Smooth muscle cell (in vitro differentiated cells): ENCODE data around the gene ATP2B3. TPM values are rescaled to one million over a fixed set of nuclear protein-coding genes. Genes with fewer than 3 reads are reported as not detected.
A peak's percentile ranks its signal among the peaks of the same experiment; 100 is the strongest.

Experiments
- DNase-seq: peaks from one replicate; lab custom pipeline; 2025; ENCODE audit not compliant: unreplicated experiment; lab: John Stamatoyannopoulos, UW
- H2AFZ ChIP-seq: fragments of 200-600 bp; sonication (generic); 2 replicates; pipeline ENCODE4 v1.6.0; 2016; ENCODE audit warnings: antibody characterized with exemption, low read depth, mild to moderate bottlenecking
- H3F3A ChIP-seq: fragments of 200-600 bp; sonication (generic); 2 replicates; pipeline ENCODE4 v1.6.0; 2017; ENCODE audit warnings: antibody characterized with exemption, low read depth
- H3K27ac ChIP-seq: fragments of 200-600 bp; sonication (generic); 2 replicates; pipeline ENCODE4 v1.5.1; 2016; ENCODE audit warnings: low read depth, mild to moderate bottlenecking
- H3K27me3 ChIP-seq: fragments of 200-600 bp; sonication (generic); 2 replicates; pipeline ENCODE4 v1.6.1; 2016; ENCODE audit warnings: low read depth, mild to moderate bottlenecking
- H3K36me3 ChIP-seq: fragments of 200-600 bp; sonication (generic); 2 replicates; pipeline ENCODE4 v1.5.1; 2016; ENCODE audit warnings: low read depth
- H3K4me1 ChIP-seq: fragments of 200-600 bp; sonication (generic); 2 replicates; pipeline ENCODE4 v1.5.1; 2016; ENCODE audit warnings: low read depth
- H3K4me2 ChIP-seq: fragments of 200-600 bp; sonication (generic); 2 replicates; pipeline ENCODE4 v1.6.0; 2016; ENCODE audit warnings: mild to moderate bottlenecking
- H3K4me3 ChIP-seq: fragments of 200-600 bp; sonication (generic); 2 replicates; pipeline ENCODE4 v1.5.1; 2016; ENCODE audit warnings: mild to moderate bottlenecking
- H3K79me2 ChIP-seq: fragments of 200-600 bp; sonication (generic); 2 replicates; pipeline ENCODE4 v1.6.0; 2016; ENCODE audit warnings: low read depth, mild to moderate bottlenecking
- H3K9ac ChIP-seq: fragments of 200-600 bp; sonication (generic); 2 replicates; pipeline ENCODE4 v1.6.0; 2016; ENCODE audit warnings: low read depth
- H3K9me3 ChIP-seq: fragments of 200-600 bp; sonication (generic); replicated peaks from 2 replicates; pipeline ENCODE4 v1.5.1; 2016; ENCODE audit warnings: low read depth
- H4K20me1 ChIP-seq: fragments of 200-600 bp; sonication (generic); 2 replicates; pipeline ENCODE4 v1.6.0; 2016; ENCODE audit warnings: low read depth
- WGBS: methylation state at CpG from one replicate; pipeline ENCODE4 v1.1.7; 2016; ENCODE audit warnings: low lambda C conversion rate; 5-methylcytosine and 5-hydroxymethylcytosine counted together
- polyA plus RNA-seq: library from polyadenylated mRNA; unstranded; fragments of >200 nt; fragmentation: Nextera tagmentation; extraction: Ambion mirVana; gene quantifications from 2 replicates; pipeline ENCODE4 v1.2.1, GENCODE V29; 2016
- total RNA-seq: library from RNA; depleted of rRNA; stranded (reverse); fragments of >200 nt; gene quantifications from 2 replicates; pipeline ENCODE4 v1.2.3, GENCODE V29; 2014
- TF ChIP-seq, protein P1 (sequence below): fragments of 200-600 bp; sonication (generic); IDR thresholded peaks from 2 replicates; pipeline ENCODE4 v1.5.1; 2017; ENCODE audit warnings: borderline replicate concordance, mild to moderate bottlenecking, antibody characterized with exemption; ENCODE audit not compliant: insufficient read depth, poor library complexity, severe bottlenecking

Gene ATP2B3
- total and polyA plus RNA-seq, 2 experiments from 2014 or later, result 0.05 to 0.22 TPM

DNA sequence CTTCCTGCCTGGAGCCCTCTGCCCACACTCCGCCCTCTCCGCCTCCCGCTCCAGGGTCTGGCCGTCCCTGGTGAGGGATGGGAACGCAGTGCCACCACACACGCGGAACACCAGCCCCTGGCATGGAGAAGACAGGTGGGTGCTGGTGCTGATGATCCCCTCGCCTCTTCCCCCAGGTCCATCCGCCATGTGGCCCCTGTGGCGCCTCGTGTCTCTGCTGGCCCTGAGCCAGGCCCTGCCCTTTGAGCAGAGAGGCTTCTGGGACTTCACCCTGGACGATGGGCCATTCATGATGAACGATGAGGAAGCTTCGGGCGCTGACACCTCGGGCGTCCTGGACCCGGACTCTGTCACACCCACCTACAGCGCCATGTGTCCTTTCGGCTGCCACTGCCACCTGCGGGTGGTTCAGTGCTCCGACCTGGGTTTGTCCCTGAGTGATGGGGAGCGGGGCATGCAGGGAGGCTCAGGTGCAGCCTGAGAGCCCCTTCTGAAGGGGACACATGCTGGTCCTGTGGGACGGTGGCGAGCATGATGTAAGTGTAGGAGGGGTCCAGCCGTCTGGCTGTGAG, 12.9 kb upstream of the ATP2B3 start:
- peaks cover 63% of the 10 kb centered on the region for H4K20me1 ChIP-seq
- no peak overlapping the region for H3K9ac ChIP-seq
- no peaks in the 10 kb centered on the region for H3K36me3 ChIP-seq
- H3K79me2 ChIP-seq, result peaks cover 8% of the 10 kb centered on the region
- TF ChIP-seq, protein P1, sequence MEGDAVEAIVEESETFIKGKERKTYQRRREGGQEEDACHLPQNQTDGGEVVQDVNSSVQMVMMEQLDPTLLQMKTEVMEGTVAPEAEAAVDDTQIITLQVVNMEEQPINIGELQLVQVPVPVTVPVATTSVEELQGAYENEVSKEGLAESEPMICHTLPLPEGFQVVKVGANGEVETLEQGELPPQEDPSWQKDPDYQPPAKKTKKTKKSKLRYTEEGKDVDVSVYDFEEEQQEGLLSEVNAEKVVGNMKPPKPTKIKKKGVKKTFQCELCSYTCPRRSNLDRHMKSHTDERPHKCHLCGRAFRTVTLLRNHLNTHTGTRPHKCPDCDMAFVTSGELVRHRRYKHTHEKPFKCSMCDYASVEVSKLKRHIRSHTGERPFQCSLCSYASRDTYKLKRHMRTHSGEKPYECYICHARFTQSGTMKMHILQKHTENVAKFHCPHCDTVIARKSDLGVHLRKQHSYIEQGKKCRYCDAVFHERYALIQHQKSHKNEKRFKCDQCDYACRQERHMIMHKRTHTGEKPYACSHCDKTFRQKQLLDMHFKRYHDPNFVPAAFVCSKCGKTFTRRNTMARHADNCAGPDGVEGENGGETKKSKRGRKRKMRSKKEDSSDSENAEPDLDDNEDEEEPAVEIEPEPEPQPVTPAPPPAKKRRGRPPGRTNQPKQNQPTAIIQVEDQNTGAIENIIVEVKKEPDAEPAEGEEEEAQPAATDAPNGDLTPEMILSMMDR, result no peak
- 85% methylated on average over 26 of the region's 26 CpGs for WGBS
- H3K4me1 ChIP-seq, result no peaks in the 10 kb centered on the region
- H3F3A ChIP-seq, result no peaks in the 10 kb centered on the region
- no peaks in the 10 kb centered on the region for H3K27me3 ChIP-seq
- no peak overlapping the region for H2AFZ ChIP-seq
- H3K4me2 ChIP-seq, result no peak overlapping the region
- H3K9me3 ChIP-seq, result no peaks in the 10 kb centered on the region
- H3K27ac ChIP-seq, result no peak overlapping the region
- DNase-seq, result no peak
- no peak overlapping the region for H3K4me3 ChIP-seq

DNA sequence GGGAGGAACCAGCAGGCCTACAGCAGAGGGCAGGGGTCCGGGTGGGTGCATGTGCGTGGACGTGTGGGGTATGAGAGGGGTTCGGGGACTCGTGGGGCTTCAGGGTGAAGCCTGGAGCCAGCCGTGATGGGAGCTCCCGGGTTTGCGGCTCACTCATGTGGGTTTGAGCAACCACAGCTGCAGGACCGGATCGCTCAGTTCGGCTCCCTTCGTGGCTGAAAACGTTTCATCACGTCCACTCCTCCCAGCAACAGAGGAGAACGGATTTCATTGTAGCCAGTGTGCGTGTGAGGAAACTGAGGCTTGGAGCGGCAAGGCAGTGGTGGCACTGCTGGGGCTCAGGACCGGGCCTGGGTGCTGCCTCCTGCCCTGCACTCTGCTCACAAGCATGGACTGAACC, 12.1 kb upstream of the ATP2B3 start:
- H3K9me3 ChIP-seq, result no peaks in the 10 kb centered on the region
- H2AFZ ChIP-seq, result no peak overlapping the region
- peaks cover under 1% of the 10 kb centered on the region for H3K79me2 ChIP-seq
- no peaks in the 10 kb centered on the region for H3K27me3 ChIP-seq
- no peaks in the 10 kb centered on the region for H3K36me3 ChIP-seq
- 92% methylated on average over 18 of the region's 18 CpGs for WGBS
- no peak overlapping the region for H3K4me3 ChIP-seq
- TF ChIP-seq, protein P1, result no peak
- no peaks in the 10 kb centered on the region for H3K4me1 ChIP-seq
- H3K4me2 ChIP-seq, result no peak overlapping the region
- no peak overlapping the region for H3K27ac ChIP-seq
- no peak overlapping the region for H3K9ac ChIP-seq
- H3F3A ChIP-seq, result no peaks in the 10 kb centered on the region
- no peak for DNase-seq
- peaks cover 56% of the 10 kb centered on the region for H4K20me1 ChIP-seq

DNA sequence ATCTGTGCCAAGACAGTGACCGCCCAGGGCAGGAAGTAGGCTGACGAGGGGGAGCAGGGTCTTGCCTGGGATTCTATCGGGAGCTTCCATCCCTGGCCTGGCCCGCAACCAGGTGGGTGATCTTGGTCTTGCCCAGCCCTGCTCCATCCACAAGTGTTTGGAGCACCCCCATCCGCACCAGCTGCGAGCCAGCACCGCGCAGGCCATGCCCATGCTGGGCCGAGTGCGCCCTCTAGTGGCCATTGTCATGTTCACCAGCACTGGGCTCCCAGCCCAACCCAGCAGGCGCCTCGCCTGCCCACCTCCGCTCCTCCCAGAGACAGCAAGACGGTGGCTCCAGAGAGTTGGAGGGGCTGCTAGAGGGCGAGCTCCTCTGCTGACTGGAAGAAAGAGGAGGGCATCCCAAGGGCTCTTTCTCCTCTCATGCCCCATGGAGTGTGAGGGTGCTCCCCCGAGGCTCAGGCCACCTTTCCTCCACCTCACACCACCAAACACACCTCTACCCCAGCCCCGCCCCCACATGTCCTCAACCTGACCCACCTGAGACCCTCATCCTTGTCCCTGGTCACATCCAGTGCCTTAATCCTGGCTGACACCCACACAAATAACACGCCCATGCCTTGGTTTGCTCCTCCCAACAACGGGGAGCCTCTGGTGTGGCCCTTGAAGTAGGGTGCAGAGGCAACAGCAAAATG, 9.8 kb upstream of the ATP2B3 start:
- Histone ChIP-seq H4K20me1 (peaks cover 36% of the 10 kb centered on the region), H3K9me3 (no peaks in the 10 kb centered on the region), H2AFZ (no peak overlapping the region), H3K4me2 (no peak overlapping the region), H3K9ac (no peak overlapping the region), H3K79me2 (no peaks in the 10 kb centered on the region), H3K4me3 (no peak overlapping the region), H3K36me3 (no peaks in the 10 kb centered on the region), H3K4me1 (no peaks in the 10 kb centered on the region), H3K27ac (no peak overlapping the region), H3K27me3 (no peaks in the 10 kb centered on the region), H3F3A (no peaks in the 10 kb centered on the region)
- 44% methylated on average over 14 of the region's 19 CpGs for WGBS
- DNase-seq, result peak; percentile 36
- TF ChIP-seq, protein P1, result peak; percentile 74

DNA sequence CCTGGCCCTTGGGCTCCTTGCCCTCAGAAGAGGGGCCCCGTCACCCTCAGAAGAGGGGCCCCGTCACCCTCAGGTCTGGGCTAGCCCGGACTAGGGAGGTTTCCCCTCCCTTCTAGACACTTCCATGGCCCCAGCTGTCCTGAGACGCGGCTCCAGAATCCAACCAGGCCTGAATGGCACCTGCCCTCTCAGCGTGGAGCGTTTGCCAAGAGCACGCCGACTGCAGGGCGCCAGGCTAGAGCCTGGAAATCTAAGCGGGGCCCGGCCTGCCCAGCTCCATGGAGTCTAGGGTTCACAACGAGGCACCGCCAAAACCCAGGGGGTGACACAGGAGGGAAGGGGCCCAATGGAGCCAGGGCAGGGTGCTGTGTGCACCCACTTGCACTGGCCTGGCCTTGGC, 7.8 kb upstream of the ATP2B3 start:
- no peaks in the 10 kb centered on the region for H3K9me3 ChIP-seq

More for the DNA sequence above, 7.8 kb upstream of the ATP2B3 start:
- no peaks in the 10 kb centered on the region for H3K36me3 ChIP-seq
- no peaks in the 10 kb centered on the region for H3K27me3 ChIP-seq
- H3K4me2 ChIP-seq, result no peak overlapping the region
- 87% methylated on average over 14 of the region's 14 CpGs for WGBS
- H3F3A ChIP-seq, result no peaks in the 10 kb centered on the region
- H3K79me2 ChIP-seq, result no peaks in the 10 kb centered on the region
- H3K4me1 ChIP-seq, result no peaks in the 10 kb centered on the region
- no peak overlapping the region for H3K27ac ChIP-seq
- H3K4me3 ChIP-seq, result no peak overlapping the region
- H3K9ac ChIP-seq, result no peak overlapping the region
- no peak overlapping the region for H2AFZ ChIP-seq
- no peak for DNase-seq
- TF ChIP-seq, protein P1, result no peak
- H4K20me1 ChIP-seq, result peaks cover 24% of the 10 kb centered on the region
